Measurements from ENCODE around the gene EFCAB14. TPM values are rescaled to one million over a fixed set of nuclear protein-coding genes. Genes with fewer than 3 reads are reported as not detected.

The EFCAB14 gene
- total RNA-seq, 1 experiment from 2014 or later: 52.5 TPM

DNA sequence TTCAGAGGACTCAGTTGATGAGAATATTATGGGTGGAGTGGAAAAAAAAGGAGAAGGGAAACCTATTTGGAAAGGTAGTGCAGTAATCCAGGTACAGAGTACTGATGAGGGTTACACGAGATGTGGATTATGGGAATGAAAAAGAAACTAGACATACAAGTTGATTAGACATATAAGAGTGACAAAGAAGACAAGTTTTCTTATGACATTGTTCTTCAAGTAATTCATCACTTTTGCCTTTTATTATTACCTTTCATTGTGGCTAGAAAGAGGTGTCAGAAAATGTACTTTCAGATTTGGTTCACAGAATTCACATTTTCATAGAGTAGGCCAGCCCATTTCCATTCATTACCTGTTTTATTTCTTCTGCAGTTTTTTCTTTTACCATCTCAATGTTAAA lies 61.1 kb downstream of the EFCAB14 start:
- no peak overlapping the region for H3K27ac ChIP-seq (ENCODE audit: low read depth, low read length)
- H3K9me3 ChIP-seq (ENCODE audit: control insufficient read depth in 1 of 2, insufficient read depth in 1 of 2, low read depth in 1 of 2, low read length in 2 of 2): no peaks in the 10 kb centered on the region
- no peak overlapping the region for H3K4me3 ChIP-seq (replicated peaks in 1 of 2; ENCODE audit: low read depth in 1 of 2, low read length in 2 of 2)
- ChIA-PET CTCF (no interaction called here), POLR2A (no interaction called here), RAD21 (ENCODE audit: low non-redundant PET in 1 of 2, low total read pairs in 2 of 2, uncharacterized antibody in 2 of 2, unreplicated experiment in 2 of 2) (no interaction called here)
- peaks cover 10 to 12% of the 10 kb centered on the region in 2 experiments; a peak in 3 of 4 replicates for H3K36me3 ChIP-seq (ENCODE audit: control insufficient read depth in 1 of 2, insufficient read depth in 2 of 2, low read length in 2 of 2)
- TF ChIP-seq YY1 (IDR thresholded peaks at IDR 0.05; ENCODE audit: extremely low read depth, insufficient replicate concordance, low read depth, low read length): no peak
- no peak for TF ChIP-seq FOSL1 (IDR thresholded peaks at IDR 0.05; ENCODE audit: low read depth)
- TF ChIP-seq, protein P1, sequence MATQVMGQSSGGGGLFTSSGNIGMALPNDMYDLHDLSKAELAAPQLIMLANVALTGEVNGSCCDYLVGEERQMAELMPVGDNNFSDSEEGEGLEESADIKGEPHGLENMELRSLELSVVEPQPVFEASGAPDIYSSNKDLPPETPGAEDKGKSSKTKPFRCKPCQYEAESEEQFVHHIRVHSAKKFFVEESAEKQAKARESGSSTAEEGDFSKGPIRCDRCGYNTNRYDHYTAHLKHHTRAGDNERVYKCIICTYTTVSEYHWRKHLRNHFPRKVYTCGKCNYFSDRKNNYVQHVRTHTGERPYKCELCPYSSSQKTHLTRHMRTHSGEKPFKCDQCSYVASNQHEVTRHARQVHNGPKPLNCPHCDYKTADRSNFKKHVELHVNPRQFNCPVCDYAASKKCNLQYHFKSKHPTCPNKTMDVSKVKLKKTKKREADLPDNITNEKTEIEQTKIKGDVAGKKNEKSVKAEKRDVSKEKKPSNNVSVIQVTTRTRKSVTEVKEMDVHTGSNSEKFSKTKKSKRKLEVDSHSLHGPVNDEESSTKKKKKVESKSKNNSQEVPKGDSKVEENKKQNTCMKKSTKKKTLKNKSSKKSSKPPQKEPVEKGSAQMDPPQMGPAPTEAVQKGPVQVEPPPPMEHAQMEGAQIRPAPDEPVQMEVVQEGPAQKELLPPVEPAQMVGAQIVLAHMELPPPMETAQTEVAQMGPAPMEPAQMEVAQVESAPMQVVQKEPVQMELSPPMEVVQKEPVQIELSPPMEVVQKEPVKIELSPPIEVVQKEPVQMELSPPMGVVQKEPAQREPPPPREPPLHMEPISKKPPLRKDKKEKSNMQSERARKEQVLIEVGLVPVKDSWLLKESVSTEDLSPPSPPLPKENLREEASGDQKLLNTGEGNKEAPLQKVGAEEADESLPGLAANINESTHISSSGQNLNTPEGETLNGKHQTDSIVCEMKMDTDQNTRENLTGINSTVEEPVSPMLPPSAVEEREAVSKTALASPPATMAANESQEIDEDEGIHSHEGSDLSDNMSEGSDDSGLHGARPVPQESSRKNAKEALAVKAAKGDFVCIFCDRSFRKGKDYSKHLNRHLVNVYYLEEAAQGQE (IDR thresholded peaks at IDR 0.05; ENCODE audit: low read depth): no peak
- TF ChIP-seq, protein P2, sequence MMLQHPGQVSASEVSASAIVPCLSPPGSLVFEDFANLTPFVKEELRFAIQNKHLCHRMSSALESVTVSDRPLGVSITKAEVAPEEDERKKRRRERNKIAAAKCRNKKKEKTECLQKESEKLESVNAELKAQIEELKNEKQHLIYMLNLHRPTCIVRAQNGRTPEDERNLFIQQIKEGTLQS (IDR thresholded peaks at IDR 0.05): no peak
- TF ChIP-seq, protein P3, sequence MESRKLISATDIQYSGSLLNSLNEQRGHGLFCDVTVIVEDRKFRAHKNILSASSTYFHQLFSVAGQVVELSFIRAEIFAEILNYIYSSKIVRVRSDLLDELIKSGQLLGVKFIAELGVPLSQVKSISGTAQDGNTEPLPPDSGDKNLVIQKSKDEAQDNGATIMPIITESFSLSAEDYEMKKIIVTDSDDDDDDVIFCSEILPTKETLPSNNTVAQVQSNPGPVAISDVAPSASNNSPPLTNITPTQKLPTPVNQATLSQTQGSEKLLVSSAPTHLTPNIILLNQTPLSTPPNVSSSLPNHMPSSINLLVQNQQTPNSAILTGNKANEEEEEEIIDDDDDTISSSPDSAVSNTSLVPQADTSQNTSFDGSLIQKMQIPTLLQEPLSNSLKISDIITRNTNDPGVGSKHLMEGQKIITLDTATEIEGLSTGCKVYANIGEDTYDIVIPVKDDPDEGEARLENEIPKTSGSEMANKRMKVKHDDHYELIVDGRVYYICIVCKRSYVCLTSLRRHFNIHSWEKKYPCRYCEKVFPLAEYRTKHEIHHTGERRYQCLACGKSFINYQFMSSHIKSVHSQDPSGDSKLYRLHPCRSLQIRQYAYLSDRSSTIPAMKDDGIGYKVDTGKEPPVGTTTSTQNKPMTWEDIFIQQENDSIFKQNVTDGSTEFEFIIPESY (IDR thresholded peaks at IDR 0.05; ENCODE audit: extremely low read depth, insufficient replicate concordance, low read length): no peak
- no peak for TF ChIP-seq ZFX (IDR thresholded peaks at IDR 0.05)
- TF ChIP-seq EZH2 (IDR thresholded peaks at IDR 0.05): no peak
- TF ChIP-seq, protein P4, sequence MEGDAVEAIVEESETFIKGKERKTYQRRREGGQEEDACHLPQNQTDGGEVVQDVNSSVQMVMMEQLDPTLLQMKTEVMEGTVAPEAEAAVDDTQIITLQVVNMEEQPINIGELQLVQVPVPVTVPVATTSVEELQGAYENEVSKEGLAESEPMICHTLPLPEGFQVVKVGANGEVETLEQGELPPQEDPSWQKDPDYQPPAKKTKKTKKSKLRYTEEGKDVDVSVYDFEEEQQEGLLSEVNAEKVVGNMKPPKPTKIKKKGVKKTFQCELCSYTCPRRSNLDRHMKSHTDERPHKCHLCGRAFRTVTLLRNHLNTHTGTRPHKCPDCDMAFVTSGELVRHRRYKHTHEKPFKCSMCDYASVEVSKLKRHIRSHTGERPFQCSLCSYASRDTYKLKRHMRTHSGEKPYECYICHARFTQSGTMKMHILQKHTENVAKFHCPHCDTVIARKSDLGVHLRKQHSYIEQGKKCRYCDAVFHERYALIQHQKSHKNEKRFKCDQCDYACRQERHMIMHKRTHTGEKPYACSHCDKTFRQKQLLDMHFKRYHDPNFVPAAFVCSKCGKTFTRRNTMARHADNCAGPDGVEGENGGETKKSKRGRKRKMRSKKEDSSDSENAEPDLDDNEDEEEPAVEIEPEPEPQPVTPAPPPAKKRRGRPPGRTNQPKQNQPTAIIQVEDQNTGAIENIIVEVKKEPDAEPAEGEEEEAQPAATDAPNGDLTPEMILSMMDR (IDR thresholded peaks at IDR 0.05 in 2 of 3, conservative IDR thresholded peaks at IDR 0.05 in 1 of 3; ENCODE audit: borderline replicate concordance in 1 of 3, insufficient read depth in 1 of 3, low read depth in 2 of 3, low read length in 2 of 3): no peak
- H3K9me2 ChIP-seq (ENCODE audit: insufficient read depth): no peaks in the 10 kb centered on the region
- no peaks in the 10 kb centered on the region for H4K20me1 ChIP-seq (ENCODE audit: insufficient read depth)
- no peaks in the 10 kb centered on the region for H3K79me2 ChIP-seq (ENCODE audit: insufficient read depth, low read length)
- no peak overlapping the region for H3K9ac ChIP-seq (ENCODE audit: low read length)
- no peak overlapping the region for H3K4me2 ChIP-seq (ENCODE audit: low read length)
- DNase-seq (ENCODE audit: low read depth, low spot score) (no peak), ATAC-seq (no peak)
- H3K27me3 ChIP-seq (ENCODE audit: insufficient read depth, low read length): no peaks in the 10 kb centered on the region
- intact Hi-C loops (cut with micrococcal nuclease): no loop called here
- no peaks in the 10 kb centered on the region for H3K4me1 ChIP-seq (ENCODE audit: control insufficient read depth in 1 of 2, insufficient read depth in 2 of 2, low read length in 2 of 2)
- no peak overlapping the region for H2AFZ ChIP-seq (ENCODE audit: low read depth, low read length, poor library complexity, severe bottlenecking)
- BruUV-seq (replicated peaks): no TSS peak
